ENCODE measurements around the gene MBNL1.

The MBNL1 gene

DNA sequence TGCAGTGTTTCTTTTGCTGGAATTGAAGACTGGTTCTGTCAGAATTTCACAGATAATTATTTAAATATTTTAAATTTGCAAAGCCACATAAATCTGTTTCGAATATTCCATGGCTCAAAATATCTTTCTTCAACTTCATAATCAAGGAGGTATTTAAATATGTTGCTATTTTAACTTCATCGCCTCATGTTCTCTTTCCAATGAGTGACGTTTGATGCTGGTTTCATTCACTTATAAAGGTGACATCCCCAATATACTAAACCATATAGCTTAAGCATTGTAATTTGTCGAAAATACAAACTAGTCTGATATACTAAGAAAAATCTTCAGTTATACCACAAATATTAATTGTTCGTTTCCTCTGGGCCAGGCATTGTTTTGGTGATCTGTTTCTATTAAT is 22.5 kb downstream of the MBNL1 start:
- H3K27ac Mint-ChIP-seq: peak overlapping the region; percentile 54
- H3K27me3 Mint-ChIP-seq: no peaks in the 10 kb centered on the region
- peak overlapping the region; percentile 25 for H3K4me3 Mint-ChIP-seq
- DNase-seq: no peak
- H3K4me1 Mint-ChIP-seq: peaks cover 87% of the 10 kb centered on the region
- no peak for ATAC-seq
- H3K36me3 Mint-ChIP-seq (ENCODE audit: low read depth): peaks cover 9% of the 10 kb centered on the region
- no peaks in the 10 kb centered on the region for H3K9me3 Mint-ChIP-seq

DNA sequence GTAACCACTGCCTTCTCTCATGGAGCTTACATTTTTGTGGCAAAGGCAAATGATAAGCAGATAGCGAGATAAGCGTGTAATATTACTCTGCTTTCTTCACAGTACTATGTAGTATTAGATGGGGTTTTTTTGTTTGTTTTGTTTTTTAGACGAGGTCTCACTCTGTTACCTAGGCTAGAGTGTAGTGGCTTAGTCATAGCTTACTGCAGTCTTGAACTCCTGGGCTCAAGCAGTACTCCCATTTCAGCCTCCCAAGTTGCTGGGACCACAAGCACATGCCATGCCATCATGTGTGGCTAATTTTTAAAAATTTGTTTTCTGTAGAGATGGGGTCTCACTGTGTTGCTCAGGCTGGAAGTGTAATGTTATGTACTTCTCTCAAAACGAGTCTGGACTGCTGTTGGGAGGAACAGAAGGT is 22.9 kb downstream of the MBNL1 start:
- peaks cover 7% of the 10 kb centered on the region for H3K36me3 Mint-ChIP-seq (ENCODE audit: low read depth)
- no peaks in the 10 kb centered on the region for H3K9me3 Mint-ChIP-seq
- DNase-seq (no peak), ATAC-seq (peak; percentile 66)
- peaks cover 90% of the 10 kb centered on the region for H3K4me1 Mint-ChIP-seq
- H3K4me3 Mint-ChIP-seq: peak overlapping the region; percentile 25
- H3K27me3 Mint-ChIP-seq: no peaks in the 10 kb centered on the region
- peak overlapping the region; percentile 54 for H3K27ac Mint-ChIP-seq

DNA sequence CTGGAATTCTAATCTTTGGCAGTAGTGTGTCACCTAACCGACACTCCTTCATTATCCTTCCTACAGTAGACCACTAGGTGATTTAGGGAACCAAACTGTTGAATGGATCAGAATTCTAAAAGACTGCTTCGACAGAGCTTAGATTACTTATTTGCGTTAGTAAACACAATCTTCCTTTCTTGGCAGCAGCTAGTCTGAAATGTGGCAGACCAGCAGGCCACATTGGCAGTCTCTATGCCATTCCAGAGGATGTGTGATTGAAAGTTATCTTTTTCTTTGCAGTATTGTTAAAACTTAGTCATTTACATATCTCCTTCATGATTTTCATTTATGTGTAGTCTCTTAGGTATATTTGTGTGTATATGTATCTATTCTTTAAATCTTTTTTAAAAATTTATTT is 23.6 kb downstream of the MBNL1 start:
- H3K4me3 Mint-ChIP-seq: no peak overlapping the region
- DNase-seq (no peak), ATAC-seq (no peak)
- H3K36me3 Mint-ChIP-seq (ENCODE audit: low read depth): peaks cover 10% of the 10 kb centered on the region
- H3K27ac Mint-ChIP-seq: peak overlapping the region; percentile 54
- H3K27me3 Mint-ChIP-seq: no peaks in the 10 kb centered on the region
- peaks cover 89% of the 10 kb centered on the region for H3K4me1 Mint-ChIP-seq
- no peaks in the 10 kb centered on the region for H3K9me3 Mint-ChIP-seq

DNA sequence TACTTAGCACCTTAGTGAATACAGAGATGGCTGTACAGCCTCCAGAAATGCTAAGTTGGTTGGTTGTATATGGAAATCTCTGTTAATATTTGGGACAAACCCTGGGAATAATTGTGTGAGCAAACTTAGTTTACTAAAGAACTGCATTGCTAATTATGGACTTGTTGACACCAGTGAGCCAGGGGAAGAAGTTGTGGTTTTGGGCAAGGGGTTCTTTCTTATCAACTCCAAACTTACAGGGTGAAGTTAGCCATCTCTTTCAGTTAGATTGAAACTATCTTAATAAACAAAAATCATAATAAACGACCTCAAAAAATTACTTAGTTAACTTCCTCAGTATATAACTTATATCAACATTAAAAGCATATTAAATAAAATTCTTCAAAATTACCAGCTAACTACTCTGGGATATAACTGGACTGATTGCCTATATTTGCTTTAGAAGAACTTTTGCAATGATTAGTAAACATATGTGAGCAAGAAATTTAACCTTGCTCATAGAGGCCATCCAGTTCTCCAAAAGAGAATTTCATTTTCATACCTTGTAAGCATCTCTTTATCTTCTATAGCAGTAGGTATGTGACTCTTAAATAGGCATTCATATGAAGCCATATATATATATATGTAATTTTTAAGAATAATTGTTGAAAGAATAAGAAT is 24.7 kb downstream of the MBNL1 start:
- DNase-seq: no peak
- Mint-ChIP-seq H3K9me3 (no peaks in the 10 kb centered on the region), H3K36me3 (ENCODE audit: low read depth) (peaks cover 10% of the 10 kb centered on the region), H3K4me1 (peaks cover 87% of the 10 kb centered on the region), H3K27me3 (no peaks in the 10 kb centered on the region), H3K4me3 (no peak overlapping the region), H3K27ac (peak overlapping the region; percentile 54)
- ATAC-seq: no peak

DNA sequence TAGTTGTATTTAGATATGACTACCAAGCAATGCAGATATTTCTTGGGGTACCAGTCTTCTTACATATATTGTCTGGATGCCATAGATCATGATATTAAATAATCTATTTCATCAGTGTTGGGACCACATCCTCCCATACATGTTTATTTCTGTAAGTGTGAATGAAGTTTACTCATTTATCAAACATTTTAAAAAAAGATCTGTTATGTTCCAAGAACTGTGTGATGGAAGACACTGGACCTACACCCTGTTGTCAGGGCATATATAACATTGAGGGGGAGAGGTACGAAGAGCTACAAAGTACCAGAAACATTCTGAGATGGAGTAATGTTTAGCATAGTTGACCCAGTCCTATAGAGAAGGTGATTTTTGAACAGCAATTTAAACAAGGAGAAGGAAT is 26.6 kb downstream of the MBNL1 start:
- Mint-ChIP-seq H3K27ac (peak overlapping the region; percentile 73), H3K27me3 (no peaks in the 10 kb centered on the region), H3K4me1 (peaks cover 88% of the 10 kb centered on the region), H3K36me3 (ENCODE audit: low read depth) (peaks cover 24% of the 10 kb centered on the region), H3K4me3 (no peak overlapping the region), H3K9me3 (no peaks in the 10 kb centered on the region)
- ATAC-seq (no peak), DNase-seq (no peak)

DNA sequence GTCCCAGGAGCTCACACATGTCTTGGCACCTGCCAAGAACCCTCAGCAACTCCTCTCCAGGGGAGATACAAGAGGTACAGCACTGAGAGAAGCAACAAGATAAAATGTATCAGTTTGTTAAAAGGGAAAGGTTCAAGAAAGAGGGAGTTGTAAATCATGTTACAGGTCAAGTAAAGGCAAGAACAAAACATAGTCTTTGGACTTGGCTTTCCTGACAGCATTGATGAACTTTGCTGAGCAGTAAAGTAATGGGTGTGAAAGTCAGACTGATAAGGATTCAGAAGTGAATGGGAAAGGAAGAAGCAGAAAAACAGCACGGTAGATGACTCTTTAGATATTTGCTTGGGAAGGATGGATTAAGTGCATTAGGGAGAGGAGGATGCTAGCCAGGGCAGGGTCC is 27.1 kb downstream of the MBNL1 start:
- Mint-ChIP-seq H3K4me3 (no peak overlapping the region), H3K27me3 (no peaks in the 10 kb centered on the region), H3K27ac (peak overlapping the region; percentile 73), H3K9me3 (no peaks in the 10 kb centered on the region), H3K36me3 (ENCODE audit: low read depth) (peaks cover 28% of the 10 kb centered on the region), H3K4me1 (peaks cover 88% of the 10 kb centered on the region)
- ATAC-seq (no peak), DNase-seq (no peak)

DNA sequence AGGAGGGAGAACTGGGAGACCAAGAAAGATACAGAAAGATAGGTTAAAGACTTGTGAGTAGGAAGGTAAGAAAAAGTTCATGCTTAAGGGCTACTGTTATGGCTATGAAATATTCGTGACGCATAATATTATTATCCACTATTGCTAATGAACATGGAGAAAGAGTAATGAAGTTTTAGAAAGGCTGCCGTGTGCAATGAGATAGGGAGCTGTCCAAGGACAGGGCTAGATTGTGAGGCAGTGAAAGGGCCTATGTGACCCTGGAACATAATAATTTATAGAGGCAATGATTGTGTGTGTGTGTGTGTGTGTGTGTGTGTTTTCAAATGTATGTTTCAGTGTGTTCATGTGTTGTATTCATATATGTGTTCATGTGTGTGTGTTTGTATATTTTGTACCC is 27.7 kb downstream of the MBNL1 start:
- Mint-ChIP-seq H3K4me3 (peak overlapping the region; percentile 1), H3K4me1 (peaks cover 88% of the 10 kb centered on the region), H3K9me3 (no peaks in the 10 kb centered on the region), H3K36me3 (ENCODE audit: low read depth) (peaks cover 31% of the 10 kb centered on the region), H3K27me3 (no peaks in the 10 kb centered on the region), H3K27ac (peak overlapping the region; percentile 73)
- ATAC-seq: no peak
- DNase-seq: no peak

DNA sequence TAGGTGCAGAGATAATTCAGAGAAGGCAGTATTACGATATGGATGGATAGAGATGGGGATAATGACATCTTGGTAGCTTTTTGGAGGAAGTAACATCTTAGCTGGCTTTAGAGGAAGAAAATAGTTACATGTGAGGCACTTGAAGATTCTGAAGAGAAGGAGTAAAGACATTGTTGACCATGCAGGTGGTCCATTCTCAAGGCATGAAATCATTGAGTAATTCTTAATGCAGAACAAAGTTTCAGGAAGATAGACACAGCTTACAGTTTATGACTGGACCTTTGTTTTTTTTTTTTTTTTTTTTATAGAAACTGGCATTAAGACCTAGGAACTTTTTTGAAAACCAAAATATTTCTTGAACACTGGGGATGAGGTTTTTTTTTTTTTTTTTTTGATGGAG is 28.2 kb downstream of the MBNL1 start:
- no peak for DNase-seq
- peaks cover 88% of the 10 kb centered on the region for H3K4me1 Mint-ChIP-seq
- no peaks in the 10 kb centered on the region for H3K9me3 Mint-ChIP-seq
- no peaks in the 10 kb centered on the region for H3K27me3 Mint-ChIP-seq
- peaks cover 34% of the 10 kb centered on the region for H3K36me3 Mint-ChIP-seq (ENCODE audit: low read depth)
- H3K27ac Mint-ChIP-seq: peak overlapping the region; percentile 73
- H3K4me3 Mint-ChIP-seq: peak overlapping the region; percentile 34
- ATAC-seq: no peak

DNA sequence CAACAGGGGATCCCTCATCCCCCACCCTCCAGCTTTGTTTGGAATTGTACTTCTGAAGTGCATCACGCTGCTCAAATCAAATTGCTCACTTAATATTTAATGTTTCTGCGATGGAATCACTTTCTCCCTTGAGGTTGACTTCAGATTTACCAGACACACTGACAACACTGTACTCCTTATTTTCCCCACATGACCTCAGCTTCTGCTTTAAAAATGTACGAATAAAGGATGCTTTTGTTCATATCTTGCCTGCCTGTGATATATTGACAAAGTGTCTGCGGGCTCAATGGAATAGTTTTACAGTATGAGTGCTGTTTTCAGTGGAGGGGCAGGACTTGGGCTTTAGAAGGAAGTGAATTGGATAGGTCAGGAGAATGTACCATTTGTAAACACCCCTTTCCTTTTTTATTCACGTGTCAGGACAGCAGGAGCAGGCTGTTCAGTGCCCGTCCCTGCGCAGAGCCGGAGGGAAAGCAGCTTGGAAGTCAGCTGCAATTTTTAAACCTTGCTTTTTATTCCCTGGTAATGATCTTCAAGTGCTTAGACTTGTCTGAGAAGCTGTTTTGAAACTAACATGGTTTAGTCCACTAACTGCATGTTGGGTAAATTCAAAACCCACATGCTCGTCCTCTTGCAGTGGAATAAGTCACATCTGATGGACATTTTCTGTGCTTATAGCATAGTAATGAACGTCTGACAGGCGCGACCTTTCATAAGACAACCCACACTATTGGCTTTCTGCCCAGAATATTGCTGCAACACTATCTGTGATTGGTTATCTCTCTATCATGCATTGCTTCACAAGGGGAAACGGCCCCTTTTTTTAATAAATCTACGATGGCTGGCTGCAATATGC is 29.9 kb downstream of the MBNL1 start:
- Mint-ChIP-seq H3K4me3 (peak overlapping the region; percentile 76), H3K4me1 (peaks cover 90% of the 10 kb centered on the region), H3K36me3 (ENCODE audit: low read depth) (peaks cover 39% of the 10 kb centered on the region), H3K27me3 (no peaks in the 10 kb centered on the region), H3K9me3 (no peaks in the 10 kb centered on the region), H3K27ac (peak overlapping the region; percentile 96)
- DNase-seq (peak; percentile 56), ATAC-seq (peak; percentile 89)

DNA sequence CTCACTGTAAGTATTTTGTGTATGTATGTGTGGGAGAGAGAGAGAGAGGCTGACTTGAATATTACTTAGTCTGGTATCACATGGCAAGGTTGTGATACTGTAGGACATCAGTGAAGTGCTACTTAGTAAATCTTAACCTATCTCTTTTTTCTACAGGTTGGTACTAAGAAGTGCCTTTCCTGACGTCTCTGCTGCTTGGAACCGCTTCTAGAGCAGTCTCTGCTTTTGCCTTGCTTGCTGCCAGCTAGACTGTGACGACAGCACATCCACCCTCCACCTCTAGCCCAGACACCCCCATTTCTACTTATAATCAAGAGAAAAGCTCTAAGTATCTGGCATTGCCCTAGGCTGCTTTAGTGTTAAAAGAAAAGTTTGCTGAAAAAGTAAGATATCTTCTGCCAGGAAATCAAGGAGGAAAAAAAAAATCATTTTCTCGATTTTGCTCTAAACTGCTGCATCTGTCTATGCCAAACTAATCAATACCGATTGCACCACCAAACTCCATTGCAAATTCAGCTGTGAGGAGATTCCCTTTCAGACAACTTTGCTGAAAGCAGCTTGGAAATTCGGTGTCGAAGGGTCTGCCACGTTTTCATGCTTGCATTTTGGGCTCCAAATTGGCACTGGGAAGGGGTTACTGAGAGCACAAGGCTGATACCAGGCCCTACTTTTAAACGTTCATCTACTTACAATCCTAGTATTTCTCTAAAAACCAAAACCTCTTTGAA is 30.7 kb downstream of the MBNL1 start:
- Mint-ChIP-seq H3K27ac (peak overlapping the region; percentile 96), H3K4me1 (peaks cover 92% of the 10 kb centered on the region), H3K9me3 (no peaks in the 10 kb centered on the region), H3K36me3 (ENCODE audit: low read depth) (peaks cover 42% of the 10 kb centered on the region), H3K4me3 (peak overlapping the region; percentile 76), H3K27me3 (no peaks in the 10 kb centered on the region)
- DNase-seq (no peak), ATAC-seq (peak; percentile 4)

DNA sequence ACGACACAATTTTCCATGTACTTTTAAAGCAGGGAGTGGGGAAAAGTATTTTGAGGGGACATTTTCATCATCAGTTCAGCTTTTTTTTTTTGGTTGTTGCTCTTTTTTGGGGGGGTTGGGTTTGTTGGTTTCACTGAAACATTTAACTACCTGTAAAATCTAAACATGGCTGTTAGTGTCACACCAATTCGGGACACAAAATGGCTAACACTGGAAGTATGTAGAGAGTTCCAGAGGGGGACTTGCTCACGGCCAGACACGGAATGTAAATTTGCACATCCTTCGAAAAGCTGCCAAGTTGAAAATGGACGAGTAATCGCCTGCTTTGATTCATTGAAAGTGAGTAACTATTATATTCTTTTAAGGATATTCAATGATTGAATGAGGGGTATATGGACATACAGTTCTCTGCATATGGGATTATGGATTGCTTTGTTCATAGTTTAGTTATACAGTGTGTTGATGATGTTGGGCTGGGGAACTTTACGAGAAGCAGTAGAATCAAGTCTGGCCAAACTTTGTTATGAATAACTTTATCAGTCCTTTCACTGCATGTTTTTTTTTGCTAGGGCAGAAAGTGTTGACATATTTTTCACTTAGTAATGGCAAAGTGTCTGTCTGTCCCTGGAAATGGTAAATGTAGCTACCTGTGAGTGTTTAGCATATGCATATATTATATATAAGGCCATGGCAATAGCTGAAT is 31.5 kb downstream of the MBNL1 start:
- Mint-ChIP-seq H3K27me3 (no peaks in the 10 kb centered on the region), H3K4me3 (peak overlapping the region; percentile 76), H3K4me1 (peaks cover 95% of the 10 kb centered on the region), H3K27ac (peak overlapping the region; percentile 96), H3K36me3 (ENCODE audit: low read depth) (peaks cover 42% of the 10 kb centered on the region), H3K9me3 (no peaks in the 10 kb centered on the region)
- ATAC-seq (no peak), DNase-seq (no peak)

DNA sequence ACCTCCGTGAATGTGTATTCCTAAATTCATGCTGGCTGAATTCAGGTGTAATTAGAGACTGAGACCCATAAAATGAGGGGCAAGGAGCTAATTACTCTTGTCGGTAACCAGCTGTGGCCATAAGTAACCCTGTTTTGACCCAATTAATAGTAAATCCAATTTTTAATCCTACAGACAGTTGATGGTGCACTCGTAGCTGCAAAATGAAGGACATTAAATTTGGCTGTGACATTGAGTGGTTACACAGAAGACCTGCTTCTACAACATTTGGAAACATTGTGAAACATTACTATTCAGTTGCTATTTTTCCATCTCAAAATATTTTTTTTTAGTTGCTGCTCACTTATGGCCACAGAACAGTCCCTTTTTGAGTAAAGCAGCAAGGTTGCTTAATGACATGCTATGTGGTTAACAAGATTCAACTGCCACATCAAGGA is 33.0 kb downstream of the MBNL1 start:
- H3K4me3 Mint-ChIP-seq: peak overlapping the region; percentile 54
- DNase-seq (no peak), ATAC-seq (peak; percentile 26)
- H3K27me3 Mint-ChIP-seq: no peaks in the 10 kb centered on the region
- no peaks in the 10 kb centered on the region for H3K9me3 Mint-ChIP-seq
- H3K27ac Mint-ChIP-seq: peak overlapping the region; percentile 96
- peaks cover 93% of the 10 kb centered on the region for H3K4me1 Mint-ChIP-seq
- peaks cover 46% of the 10 kb centered on the region for H3K36me3 Mint-ChIP-seq (ENCODE audit: low read depth)

DNA sequence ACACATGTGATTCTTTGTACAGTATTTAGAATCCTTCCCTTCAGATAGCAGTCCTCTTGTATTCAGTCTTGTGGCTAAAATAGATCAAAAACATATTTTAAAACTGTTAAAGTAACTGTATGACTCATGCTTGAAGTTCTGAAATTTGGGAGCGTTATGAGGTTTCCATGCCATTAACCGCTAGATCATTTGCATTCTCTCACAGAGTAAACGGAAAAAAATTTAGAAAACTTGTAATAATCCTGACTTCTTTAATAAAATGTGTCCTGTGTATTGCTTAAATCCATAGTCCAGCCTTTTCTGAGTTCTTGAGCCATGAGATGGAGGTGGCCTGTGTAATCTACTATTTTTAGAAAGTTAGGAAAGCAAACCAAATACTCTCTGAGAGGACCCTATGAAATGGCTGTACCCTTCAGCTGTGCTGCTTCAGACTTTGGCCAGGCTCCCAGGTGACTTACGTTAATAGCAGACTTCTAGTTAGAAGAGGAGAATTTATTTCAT is 33.8 kb downstream of the MBNL1 start:
- Mint-ChIP-seq H3K36me3 (ENCODE audit: low read depth) (peaks cover 46% of the 10 kb centered on the region), H3K27ac (peak overlapping the region; percentile 96), H3K9me3 (no peaks in the 10 kb centered on the region), H3K4me1 (peaks cover 95% of the 10 kb centered on the region), H3K27me3 (no peaks in the 10 kb centered on the region), H3K4me3 (peak overlapping the region; percentile 56)
- DNase-seq: no peak
- ATAC-seq: peak; percentile 34

DNA sequence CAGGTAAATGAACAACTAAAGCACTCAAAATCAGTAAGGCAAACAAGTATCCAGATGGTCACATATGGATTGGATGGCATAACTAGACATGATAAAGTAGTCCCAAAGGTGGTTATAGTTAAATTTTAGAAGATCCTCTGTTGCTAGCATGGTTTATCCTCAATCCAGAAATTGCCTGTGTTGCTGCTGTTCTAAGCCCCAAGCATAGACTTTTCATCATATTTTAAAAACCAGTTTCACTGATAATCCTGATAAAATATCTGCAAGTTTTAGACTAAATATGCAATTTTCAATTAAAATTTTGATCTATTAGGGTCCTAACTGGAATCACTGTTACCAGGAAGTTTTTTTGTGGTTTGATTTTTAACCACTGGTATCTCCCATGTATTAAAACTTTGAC is 35.4 kb downstream of the MBNL1 start:
- H3K4me1 Mint-ChIP-seq: peaks cover 97% of the 10 kb centered on the region

More for the DNA sequence above, 35.4 kb downstream of the MBNL1 start:
- Mint-ChIP-seq H3K27ac (peak overlapping the region; percentile 37), H3K36me3 (ENCODE audit: low read depth) (peaks cover 49% of the 10 kb centered on the region), H3K9me3 (no peaks in the 10 kb centered on the region), H3K27me3 (no peaks in the 10 kb centered on the region), H3K4me3 (no peak overlapping the region)
- ATAC-seq: no peak
- no peak for DNase-seq

Measured in activated naive CD8-positive, alpha-beta T cell treated with anti-CD3 and anti-CD28 coated beads, Interleukin-2, amount 50 U/mL, for 24 hours (primary cell).